DOHH2 (cell line): ENCODE data around the gene ORC2.

Source experiments
- EZH2phosphoT487 ChIP-seq: fragments of 200-600 bp; sonication (generic); IDR thresholded peaks from 2 replicates; pipeline ENCODE4 v1.6.1; 2017; ENCODE audit warnings: borderline replicate concordance, mild to moderate bottlenecking, antibody characterized with exemption, low read length, moderate library complexity, mixed read lengths
- TF ChIP-seq, protein P1 (sequence below): fragments of 200-600 bp; sonication (generic); IDR thresholded peaks from one replicate; pipeline ENCODE4 v1.5.1; 2014; ENCODE audit warnings: antibody characterized with exemption, mild to moderate bottlenecking, low read depth, low read length; ENCODE audit not compliant: poor library complexity, severe bottlenecking

DNA sequence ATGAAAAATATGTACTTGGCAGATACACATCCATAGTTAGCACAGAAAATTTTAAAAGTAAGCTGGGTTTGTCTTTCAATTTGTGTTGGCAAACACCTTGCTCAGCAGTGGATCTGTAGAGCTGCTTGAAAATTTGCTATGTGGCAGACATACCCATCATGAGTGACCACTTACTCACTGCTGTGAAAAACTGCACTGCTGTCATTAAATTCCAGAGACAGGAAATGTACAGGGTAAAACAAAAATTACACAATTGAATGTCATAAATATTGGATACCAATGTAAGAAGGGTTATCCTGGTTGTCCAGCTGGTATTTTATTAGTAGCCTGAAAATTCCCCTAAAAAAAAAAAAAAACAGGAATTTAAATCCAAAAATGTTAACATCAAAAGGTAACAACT is 49.8 kb downstream of the ORC2 start:
- TF ChIP-seq, protein P1, sequence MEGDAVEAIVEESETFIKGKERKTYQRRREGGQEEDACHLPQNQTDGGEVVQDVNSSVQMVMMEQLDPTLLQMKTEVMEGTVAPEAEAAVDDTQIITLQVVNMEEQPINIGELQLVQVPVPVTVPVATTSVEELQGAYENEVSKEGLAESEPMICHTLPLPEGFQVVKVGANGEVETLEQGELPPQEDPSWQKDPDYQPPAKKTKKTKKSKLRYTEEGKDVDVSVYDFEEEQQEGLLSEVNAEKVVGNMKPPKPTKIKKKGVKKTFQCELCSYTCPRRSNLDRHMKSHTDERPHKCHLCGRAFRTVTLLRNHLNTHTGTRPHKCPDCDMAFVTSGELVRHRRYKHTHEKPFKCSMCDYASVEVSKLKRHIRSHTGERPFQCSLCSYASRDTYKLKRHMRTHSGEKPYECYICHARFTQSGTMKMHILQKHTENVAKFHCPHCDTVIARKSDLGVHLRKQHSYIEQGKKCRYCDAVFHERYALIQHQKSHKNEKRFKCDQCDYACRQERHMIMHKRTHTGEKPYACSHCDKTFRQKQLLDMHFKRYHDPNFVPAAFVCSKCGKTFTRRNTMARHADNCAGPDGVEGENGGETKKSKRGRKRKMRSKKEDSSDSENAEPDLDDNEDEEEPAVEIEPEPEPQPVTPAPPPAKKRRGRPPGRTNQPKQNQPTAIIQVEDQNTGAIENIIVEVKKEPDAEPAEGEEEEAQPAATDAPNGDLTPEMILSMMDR = no peak
- TF ChIP-seq EZH2phosphoT487 = no peak
